Measurements from ENCODE around the gene CCDC78. TPM values are rescaled to one million over a fixed set of nuclear protein-coding genes. Genes with fewer than 3 reads are reported as not detected.
"Not testable (repeated sequence)": the region's sequence is repeated elsewhere in the genome, so short reads cannot be mapped to it uniquely, and the experiment has no call there.

CCDC78 gene
- total RNA-seq, 1 donor from 2014 or later: 0.20 TPM

- no peak for DNase-seq
These were observed 3.2 kb downstream of the CCDC78 start for GRCh38 chr16:722835-723633.

DNA sequence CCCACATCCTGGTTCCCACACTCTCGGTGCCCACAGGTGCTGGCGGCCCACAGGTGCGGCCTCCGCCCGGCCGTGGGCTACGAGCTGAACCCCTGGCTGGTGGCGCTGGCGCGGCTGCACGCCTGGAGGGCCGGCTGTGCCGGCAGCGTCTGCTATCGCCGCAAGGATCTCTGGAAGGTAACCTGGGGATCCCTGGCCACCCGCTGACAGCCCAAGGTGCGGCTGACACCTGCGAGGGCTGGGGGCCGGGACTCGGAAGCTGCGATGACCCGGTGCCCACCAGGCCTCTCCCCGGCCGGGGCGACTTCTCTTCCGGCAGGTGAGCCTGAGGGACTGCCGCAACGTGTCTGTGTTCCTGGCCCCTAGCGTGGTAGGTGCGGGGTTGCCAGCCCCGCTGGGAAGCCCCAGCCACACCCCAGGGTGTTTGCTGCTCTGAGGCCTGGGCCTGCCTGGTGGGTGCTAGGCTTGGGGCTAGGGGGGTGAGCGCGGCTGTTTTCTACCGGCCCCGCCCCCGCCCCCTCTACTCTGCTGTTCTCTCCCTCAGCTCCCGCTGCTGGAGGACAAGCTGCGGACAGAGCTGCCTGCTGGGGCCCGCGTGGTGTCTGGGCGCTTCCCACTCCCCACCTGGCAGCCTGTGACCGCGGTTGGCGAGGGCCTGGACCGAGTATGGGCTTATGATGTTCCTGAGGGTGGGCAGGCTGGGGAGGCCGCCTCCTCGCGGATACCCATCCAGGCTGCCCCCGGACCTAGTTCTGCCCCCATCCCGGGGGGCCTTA lies 4.3 kb downstream of the CCDC78 start:
- no peak for DNase-seq

DNA sequence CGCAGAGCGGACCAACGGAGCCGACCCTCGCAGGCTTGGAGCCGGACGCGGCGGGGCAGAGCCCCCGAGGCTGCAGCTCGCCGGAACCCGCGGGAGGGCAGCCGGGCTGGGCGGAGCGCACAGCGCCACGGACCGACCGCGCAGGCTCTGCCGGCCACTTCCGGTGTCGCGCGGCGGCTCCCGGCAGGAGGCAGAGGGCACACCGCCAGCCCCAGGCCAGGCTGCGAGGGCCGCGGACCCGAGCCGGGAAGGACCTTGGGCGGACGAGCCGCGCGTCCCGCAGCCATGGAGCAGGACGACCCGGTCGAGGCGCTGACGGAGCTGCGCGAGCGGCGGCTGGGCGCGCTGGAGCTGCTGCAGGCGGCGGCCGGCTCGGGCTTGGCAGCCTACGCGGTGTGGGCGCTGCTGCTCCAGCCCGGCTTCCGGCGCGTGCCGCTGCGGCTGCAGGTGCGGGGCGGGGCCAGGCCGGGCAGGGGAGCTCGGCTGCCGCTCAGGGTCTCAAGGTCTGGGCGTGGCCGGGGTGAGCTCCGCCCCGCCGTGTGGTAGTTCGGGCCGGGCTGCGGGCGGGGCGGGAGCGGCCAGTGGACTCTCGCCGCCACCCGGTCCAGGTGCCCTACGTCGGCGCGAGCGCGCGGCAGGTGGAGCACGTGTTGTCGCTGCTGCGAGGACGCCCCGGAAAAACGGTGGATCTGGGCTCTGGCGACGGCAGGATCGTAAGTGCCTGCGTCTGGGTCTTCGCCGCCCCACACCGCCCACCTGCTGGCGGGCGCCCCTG lies 5.1 kb downstream of the CCDC78 start, which contains the start of gene ANTKMT:
TSS of gene ANTKMT (plus strand) at position 157 of the 775 bp plus-strand sequence. CDS start at position 286, 129 bp downstream.
- peak; percentile 46 for DNase-seq

DNA sequence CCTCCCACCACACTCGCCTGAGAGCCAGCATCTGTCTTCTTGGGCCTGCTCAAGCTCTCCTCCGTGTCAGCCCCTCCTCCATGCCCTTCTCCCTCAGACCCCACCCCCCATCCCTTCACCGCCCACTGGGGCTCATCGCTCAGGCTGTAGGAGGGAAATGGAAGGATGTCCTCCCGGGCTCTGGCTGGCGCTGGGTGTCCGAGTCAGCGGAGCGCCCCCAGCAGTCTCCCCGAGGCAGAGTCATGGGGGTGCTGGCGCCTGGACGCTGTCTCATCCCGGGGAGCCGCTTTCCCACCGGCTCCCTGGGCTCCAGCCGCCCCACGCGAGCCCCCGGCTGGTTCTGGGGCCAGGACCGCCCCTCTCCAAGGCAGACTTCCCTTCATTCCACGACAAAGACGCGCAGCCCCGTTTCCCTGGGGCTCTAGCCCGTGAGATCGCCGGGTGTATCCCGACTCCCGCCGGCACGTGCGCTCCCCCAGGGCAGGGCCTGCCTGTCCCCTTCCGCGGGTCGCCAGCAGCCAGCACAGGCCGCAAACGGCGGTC lies 5.7 kb downstream of the CCDC78 start:
- DNase-seq: peak; percentile 72

DNA sequence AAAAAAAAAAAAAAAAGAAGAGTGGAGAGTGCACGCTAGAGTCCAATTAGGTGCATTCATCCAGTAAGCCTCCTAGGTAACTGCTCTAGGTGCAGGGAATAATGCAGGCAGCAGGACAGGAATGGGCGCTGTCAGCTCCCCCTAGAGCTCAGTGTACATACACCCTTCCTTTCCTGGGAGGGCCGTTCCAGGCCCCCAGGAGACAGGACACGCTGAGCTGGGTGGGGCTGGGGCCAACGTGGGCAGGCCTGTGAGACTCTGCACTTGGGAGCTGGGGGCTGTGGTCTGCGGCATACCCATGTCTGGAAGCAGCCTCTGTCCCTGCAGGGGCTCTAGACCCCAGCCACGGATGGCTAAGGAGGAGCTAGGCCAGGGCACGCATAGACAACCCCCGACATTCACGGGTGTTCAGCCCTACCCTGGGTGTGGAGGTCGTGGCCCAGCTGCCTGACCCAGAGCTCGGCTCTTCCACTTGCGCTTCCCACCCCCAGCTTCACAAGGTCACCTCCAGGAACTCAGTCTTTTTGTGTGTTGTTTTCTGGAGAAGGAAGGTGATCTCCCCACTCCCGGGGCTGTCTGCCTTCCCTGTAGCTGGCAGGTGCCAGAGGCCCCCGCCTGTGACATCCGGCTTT lies 6.3 kb downstream of the CCDC78 start:
- DNase-seq: no peak

- DNase-seq: no peak
These were observed 7.3 kb downstream of the CCDC78 start for GRCh38 chr16:718922-719321.

- DNase-seq: no peak
These were observed 7.9 kb downstream of the CCDC78 start for GRCh38 chr16:718389-718788.

- no peak for DNase-seq
These were observed 8.6 kb downstream of the CCDC78 start for GRCh38 chr16:717450-718245.

- DNase-seq: no peak
These were observed 9.4 kb downstream of the CCDC78 start for GRCh38 chr16:716768-717325.

DNA sequence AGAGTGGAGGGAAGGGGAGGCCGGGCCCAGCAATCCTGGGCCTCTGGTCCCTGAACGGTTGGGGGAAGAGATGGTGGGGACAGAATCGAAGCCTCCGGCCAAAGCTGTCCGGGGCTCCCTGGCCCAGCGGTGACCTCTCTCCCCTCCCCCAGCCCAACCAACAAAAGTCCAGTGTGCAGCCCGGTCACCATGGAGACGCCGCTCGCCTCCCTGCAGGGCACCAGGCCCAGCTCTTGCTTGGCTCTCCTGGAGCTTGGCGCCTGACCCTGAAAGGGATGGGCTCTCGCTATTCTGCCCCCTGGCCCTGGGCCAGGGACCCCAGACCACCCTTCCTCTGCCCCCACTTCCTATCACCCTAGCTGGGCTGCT lies 10.1 kb downstream of the CCDC78 start:
- DNase-seq: no peak

DNA sequence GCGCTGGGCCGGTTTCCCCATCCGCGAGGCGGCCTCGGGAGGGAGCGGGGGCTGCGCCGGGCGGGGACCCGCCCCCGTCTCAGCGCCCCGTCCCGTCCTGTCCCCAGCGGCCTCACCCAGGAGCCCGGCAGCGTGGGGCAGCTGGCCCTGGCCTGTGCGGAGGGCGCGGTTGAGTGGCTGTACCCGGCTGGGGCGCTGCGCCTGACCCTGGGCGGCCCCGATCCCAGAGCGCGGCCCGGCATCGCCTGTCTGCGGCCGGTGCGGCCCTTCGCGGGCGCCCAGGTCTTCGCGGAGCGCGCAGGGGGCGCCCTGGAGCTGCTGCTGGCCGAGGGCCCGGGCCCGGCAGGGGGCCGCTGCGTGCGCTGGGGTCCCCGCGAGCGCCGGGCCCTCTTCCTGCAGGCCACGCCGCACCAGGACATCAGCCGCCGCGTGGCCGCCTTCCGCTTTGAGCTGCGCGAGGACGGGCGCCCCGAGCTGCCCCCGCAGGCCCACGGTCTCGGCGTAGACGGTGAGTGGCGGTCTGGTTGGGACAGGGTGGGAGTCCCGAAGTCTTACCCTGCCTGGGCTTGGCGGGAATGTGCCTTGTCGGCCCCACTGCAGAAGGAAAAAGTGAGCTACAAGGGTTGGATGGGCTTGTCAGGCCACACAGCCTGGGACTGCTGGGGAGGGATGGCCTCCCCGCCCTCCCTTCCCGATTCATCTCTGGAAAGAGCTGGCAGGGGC lies 10.6 kb downstream of the CCDC78 start:
- no peak for DNase-seq

GRCh38 chr16:714558-715476 lies 11.4 kb downstream of the CCDC78 start, which contains the start of gene METRN:
TSS of gene METRN (plus strand) at chr16:715118. CDS start at chr16:715290, 172 bp downstream.
- DNase-seq: peak; percentile 58

DNA sequence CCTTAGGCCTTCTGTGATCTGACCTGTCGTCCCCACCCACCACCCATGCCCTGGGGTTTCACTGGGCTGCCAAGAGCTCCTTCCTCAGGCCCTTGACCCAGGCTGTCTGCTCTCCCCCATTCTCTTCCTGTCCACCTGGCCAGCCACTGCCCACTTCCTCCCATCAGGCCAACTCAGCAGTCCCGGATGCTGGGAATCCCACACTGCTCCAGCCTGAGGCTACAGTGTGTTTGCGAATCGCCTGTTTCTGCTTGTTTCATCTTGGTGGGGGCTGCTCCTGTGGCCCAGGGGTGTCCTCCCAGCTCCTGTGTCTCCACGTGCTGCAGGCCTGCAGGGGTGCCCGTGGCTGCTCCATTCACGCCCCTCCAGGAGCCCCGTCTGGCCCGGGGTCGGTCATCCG lies 12.2 kb downstream of the CCDC78 start:
- DNase-seq: no peak

DNA sequence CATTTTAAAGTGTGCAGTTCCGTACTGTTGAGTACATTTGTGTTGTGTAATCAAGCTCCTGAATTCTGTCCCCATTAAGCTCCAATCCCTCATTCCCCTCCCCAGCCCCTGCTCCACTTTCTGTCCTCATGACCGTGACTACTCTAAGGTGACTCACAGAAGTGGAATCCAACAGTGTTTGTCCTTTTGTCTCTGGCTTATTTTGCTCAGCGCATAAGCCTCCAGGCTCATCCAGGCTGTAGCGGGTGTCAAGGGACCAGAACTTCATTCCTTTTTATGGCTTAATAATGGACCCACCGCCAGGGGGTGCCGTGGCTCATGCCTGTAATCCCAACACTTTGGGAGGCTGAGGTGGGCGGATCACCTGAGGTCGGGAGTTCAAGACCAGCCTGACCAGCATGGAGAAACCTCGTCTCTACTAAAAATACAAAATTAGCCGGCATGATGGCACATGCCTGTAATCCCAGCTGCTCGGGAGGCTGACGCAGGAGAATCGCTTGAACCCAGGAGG lies 13.4 kb downstream of the CCDC78 start:
- not testable (repeated sequence) for DNase-seq

DNA sequence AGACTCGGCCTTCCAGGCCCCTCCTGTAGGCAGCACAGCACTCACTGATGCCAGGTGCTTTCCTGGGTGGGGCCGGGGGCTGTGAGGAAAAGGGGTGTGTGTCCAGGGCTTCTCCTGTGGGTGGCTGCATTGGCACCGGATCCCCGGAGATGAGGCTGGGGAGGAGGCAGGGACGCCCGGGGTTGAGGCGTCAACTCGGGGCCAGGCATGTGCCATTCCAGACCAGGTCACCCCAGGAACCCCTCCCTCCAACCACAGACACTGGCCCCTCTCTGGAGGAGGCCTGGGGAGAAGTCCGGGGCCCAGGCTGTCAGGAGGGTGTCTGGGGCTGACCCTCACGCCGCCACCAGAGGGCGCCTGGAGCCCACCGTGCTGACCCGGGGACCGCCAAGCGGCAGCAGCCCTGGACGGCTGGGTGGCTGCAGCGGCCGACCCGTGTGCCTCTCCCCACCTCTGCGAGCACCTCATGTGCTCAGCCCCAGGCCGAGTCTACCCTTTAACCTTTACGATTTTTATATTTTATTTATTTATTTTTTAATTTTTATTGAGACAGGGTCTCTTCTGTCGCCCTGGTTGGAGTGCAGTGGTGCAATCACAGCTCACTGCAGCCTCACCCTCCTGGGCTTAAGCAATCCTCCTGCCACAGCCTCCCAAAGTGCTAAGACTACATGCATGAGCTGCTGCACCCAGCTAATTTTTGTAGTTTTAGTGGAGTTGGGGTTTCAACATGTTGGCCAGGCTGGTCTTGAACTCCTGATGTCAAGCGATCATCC lies 14.5 kb downstream of the CCDC78 start:
- DNase-seq: peak; percentile 14

- DNase-seq: no peak
These were observed 15.2 kb downstream of the CCDC78 start for GRCh38 chr16:711084-711483.

GRCh38 chr16:710500-711075 lies 15.7 kb downstream of the CCDC78 start:
- no peak for DNase-seq
